Fibroblast of lung (primary cell): ENCODE measurements around the gene PNPT1.
"Not testable (repeated sequence)": the region's sequence is repeated elsewhere in the genome, so short reads cannot be mapped to it uniquely, and the experiment has no call there.

Experiments
- CTCF ChIP-seq, 2 donors: IDR thresholded peaks in 1 of 2; conservative IDR thresholded peaks in 1 of 2; 1 replicate in 1 of 2; 2 replicates in 1 of 2; pipeline ENCODE4 v1.5.1; 2011 to 2012; ENCODE audit warnings: low read length in 2 of 2, control low read depth in 1 of 2, inconsistent platforms in 1 of 2, low read depth in 1 of 2, mild to moderate bottlenecking in 1 of 2
- EZH2 ChIP-seq: IDR thresholded peaks from 2 replicates; pipeline ENCODE4 v1.5.1; 2012; ENCODE audit warnings: low read length, control low read depth, mild to moderate bottlenecking; ENCODE audit errors: missing control alignments

DNA sequence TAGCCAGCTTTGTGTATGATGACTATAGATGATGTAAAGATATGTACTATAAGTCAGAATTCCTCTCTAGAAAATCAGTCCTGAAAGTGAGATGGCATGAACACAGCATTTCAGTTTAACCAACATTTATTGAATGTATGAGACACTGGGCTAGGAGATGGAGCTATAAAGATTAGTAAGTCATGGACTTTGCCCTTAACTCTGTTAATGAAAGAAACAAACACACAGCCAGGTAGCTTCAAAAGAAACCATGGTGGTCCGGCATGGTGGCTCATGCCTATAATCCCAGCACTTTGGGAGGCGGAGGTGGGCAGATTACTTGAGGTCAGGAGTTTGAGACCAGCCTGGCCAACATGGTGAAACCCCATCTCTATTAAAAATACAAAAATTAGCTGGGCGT is 21.5 kb upstream of the PNPT1 start:
- not testable (repeated sequence) for TF ChIP-seq CTCF (conservative IDR thresholded peaks at IDR 0.05 in 1 of 2, IDR thresholded peaks at IDR 0.05 in 1 of 2; ENCODE audit: low read depth in 1 of 2, low read length in 2 of 2); EZH2
